Duodenal mucosa (tissue), 2 donors: ENCODE results near the gene TACR1.

ENCODE experiments used
- H3K27ac ChIP-seq: one replicate; pipeline ENCODE4 v1.7.0; 2013; ENCODE audit warnings: low read depth, low read length
- H3K27me3 ChIP-seq, 2 donors: one replicate each; pipeline ENCODE4 v1.7.0; 2013; ENCODE audit warnings: low read length in 2 of 2, control low read depth in 1 of 2; ENCODE audit not compliant: insufficient read depth in 2 of 2, control insufficient read depth in 1 of 2
- H3K36me3 ChIP-seq, 2 donors: one replicate each; pipeline ENCODE4 v1.7.0; 2013; ENCODE audit warnings: low read length in 2 of 2, control low read depth in 1 of 2; ENCODE audit not compliant: insufficient read depth in 2 of 2, control insufficient read depth in 1 of 2
- H3K4me1 ChIP-seq, 2 donors: one replicate each; pipeline ENCODE4 v1.7.0; 2013; ENCODE audit warnings: low read length in 2 of 2, control low read depth in 1 of 2; ENCODE audit not compliant: insufficient read depth in 2 of 2, control insufficient read depth in 1 of 2
- H3K4me3 ChIP-seq, 2 donors: one replicate each; pipeline ENCODE4 v1.7.0; 2013; ENCODE audit warnings: low read length in 2 of 2, low read depth in 1 of 2
- H3K9ac ChIP-seq, 2 donors: one replicate each; pipeline ENCODE4 v1.7.0; 2013; ENCODE audit warnings: low read length in 2 of 2, low read depth in 1 of 2
- H3K9me3 ChIP-seq, 2 donors: one replicate each; pipeline ENCODE4 v1.7.0; 2013; ENCODE audit warnings: low read length in 2 of 2, control low read depth in 1 of 2; ENCODE audit not compliant: control insufficient read depth in 1 of 2

The TACR1 gene

GRCh38 chr2:75195076-75195691 is 4.1 kb downstream of the TACR1 start:
- Histone ChIP-seq H3K4me1 (peaks cover 10 to 14% of the 10 kb centered on the region in 2 donors), H3K27me3 (peaks cover 28 to 34% of the 10 kb centered on the region in 2 donors), H3K36me3 (no peaks in the 10 kb centered on the region)

GRCh38 chr2:75194184-75194868 is 5.0 kb downstream of the TACR1 start:
- Histone ChIP-seq H3K36me3 (no peaks in the 10 kb centered on the region), H3K4me3 (no peak overlapping the region), H3K27me3 (peaks cover 20 to 25% of the 10 kb centered on the region in 2 donors), H3K9ac (no peak overlapping the region), H3K4me1 (peaks cover 2 to 6% of the 10 kb centered on the region in 2 donors), H3K9me3 (no peaks in the 10 kb centered on the region), H3K27ac (no peak overlapping the region)

More at GRCh38 chr2:75195076-75195691, 4.1 kb downstream of the TACR1 start:
- Histone ChIP-seq H3K27ac (no peak overlapping the region), H3K4me3 (no peak overlapping the region), H3K9me3 (no peaks in the 10 kb centered on the region), H3K9ac (no peak overlapping the region)

GRCh38 chr2:75192496-75192895 is 6.8 kb downstream of the TACR1 start:
- H3K27ac ChIP-seq: no peak overlapping the region
- H3K9ac ChIP-seq: no peak overlapping the region
- H3K4me1 ChIP-seq: no peaks in the 10 kb centered on the region
- H3K4me3 ChIP-seq: no peak overlapping the region
- no peaks in the 10 kb centered on the region for H3K36me3 ChIP-seq
- no peaks in the 10 kb centered on the region for H3K9me3 ChIP-seq
- peaks cover 7 to 8% of the 10 kb centered on the region in 2 donors for H3K27me3 ChIP-seq

DNA sequence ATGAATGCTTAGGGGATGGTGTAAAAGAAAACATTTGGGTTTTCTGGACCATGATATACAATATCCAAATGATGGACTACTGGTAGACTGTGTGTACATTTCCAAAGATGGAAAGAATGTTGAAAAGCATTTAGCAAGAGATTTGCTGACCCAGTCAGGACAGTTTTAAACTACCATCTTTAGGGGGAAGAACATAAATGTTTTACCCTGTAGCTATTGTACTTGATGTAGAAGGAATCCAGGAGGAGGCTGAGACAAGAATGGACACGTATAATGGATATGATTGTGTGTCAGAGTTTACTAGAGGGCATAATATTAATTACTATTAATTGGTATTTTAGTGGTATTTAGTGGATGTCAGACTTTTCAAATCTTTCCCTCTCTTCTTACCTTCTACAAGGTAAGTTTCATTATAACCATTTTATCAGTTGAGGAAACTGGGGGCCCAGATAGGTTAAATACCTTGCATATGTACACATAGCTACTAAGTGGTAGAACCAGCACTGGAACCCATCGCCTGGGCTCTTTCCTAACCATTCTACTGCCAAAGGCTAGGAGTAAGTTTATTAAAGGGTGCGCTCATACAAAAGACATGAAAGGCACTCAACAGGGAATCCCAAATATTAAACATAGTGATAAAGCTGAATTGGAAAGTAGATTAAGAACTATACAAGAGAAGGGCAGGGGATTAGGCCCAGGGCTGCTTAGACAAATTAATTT is 8.9 kb downstream of the TACR1 start:
- H3K9me3 ChIP-seq: no peaks in the 10 kb centered on the region
- H3K9ac ChIP-seq: no peak overlapping the region
- no peak overlapping the region for H3K4me3 ChIP-seq
- H3K36me3 ChIP-seq: no peaks in the 10 kb centered on the region
- H3K4me1 ChIP-seq: no peaks in the 10 kb centered on the region
- no peaks in the 10 kb centered on the region for H3K27me3 ChIP-seq
- no peak overlapping the region for H3K27ac ChIP-seq

DNA sequence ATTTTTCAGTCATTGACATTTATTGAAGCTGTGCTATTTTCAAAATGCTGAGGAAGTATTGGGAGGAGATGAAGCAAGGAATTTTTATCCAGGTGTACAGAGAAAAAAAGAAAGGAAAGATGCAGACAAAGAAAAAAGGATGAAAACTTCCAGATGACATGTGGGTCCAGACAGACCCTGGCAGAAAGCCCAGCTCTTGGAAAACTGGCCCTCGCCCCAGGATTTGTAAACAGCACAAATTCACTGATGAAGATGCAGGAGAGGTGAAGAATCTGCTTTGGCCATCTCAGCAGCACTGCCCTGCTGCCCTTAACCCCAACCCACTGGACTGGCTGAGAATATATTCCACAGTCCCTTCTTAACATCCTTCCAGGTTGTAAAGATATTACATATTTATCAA is 12.5 kb downstream of the TACR1 start:
- no peak overlapping the region for H3K27ac ChIP-seq
- H3K36me3 ChIP-seq: no peaks in the 10 kb centered on the region
- H3K4me3 ChIP-seq: no peak overlapping the region
- H3K9me3 ChIP-seq: no peaks in the 10 kb centered on the region
- H3K27me3 ChIP-seq: no peaks in the 10 kb centered on the region
- H3K9ac ChIP-seq: no peak overlapping the region
- H3K4me1 ChIP-seq: no peaks in the 10 kb centered on the region

GRCh38 chr2:75182606-75183005 is 16.7 kb downstream of the TACR1 start:
- Histone ChIP-seq H3K36me3 (no peaks in the 10 kb centered on the region), H3K9ac (no peak overlapping the region), H3K9me3 (no peaks in the 10 kb centered on the region), H3K4me1 (no peaks in the 10 kb centered on the region), H3K27ac (no peak overlapping the region), H3K27me3 (no peaks in the 10 kb centered on the region), H3K4me3 (no peak overlapping the region)

- no peaks in the 10 kb centered on the region for H3K27me3 ChIP-seq
- H3K4me3 ChIP-seq: no peak overlapping the region
- no peaks in the 10 kb centered on the region for H3K9me3 ChIP-seq
- H3K4me1 ChIP-seq: no peaks in the 10 kb centered on the region
- H3K9ac ChIP-seq: no peak overlapping the region
- H3K27ac ChIP-seq: no peak overlapping the region
- H3K36me3 ChIP-seq: no peaks in the 10 kb centered on the region
These were observed 18.8 kb downstream of the TACR1 start for GRCh38 chr2:75180476-75180875.

- Histone ChIP-seq H3K4me3 (no peak overlapping the region), H3K27me3 (no peaks in the 10 kb centered on the region), H3K9ac (no peak overlapping the region), H3K27ac (no peak overlapping the region), H3K9me3 (no peaks in the 10 kb centered on the region), H3K36me3 (no peaks in the 10 kb centered on the region), H3K4me1 (no peaks in the 10 kb centered on the region)
These were observed 21.9 kb downstream of the TACR1 start for GRCh38 chr2:75177427-75177826.

GRCh38 chr2:75175456-75175855 is 23.9 kb downstream of the TACR1 start:
- H3K27ac ChIP-seq: no peak overlapping the region

DNA sequence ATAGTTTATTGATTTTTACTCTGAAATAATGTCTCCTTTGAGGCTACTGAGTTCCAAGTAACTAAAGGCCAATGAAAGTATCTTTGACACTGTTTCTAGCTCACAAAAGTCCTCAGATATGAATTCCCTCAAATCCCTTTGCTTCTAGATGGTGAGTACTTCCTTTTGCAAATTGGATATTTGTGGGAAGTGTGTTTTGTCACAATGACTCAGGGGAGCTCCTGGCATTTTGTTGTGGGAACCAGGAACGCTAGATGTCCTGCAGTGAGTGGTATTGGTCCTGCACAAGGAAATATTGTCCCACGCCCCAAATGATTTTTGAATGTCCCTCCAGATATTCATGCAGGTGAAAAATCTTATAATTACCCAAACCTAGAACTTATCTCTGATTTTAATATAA is 24.3 kb downstream of the TACR1 start:
- Histone ChIP-seq H3K4me3 (no peak overlapping the region), H3K27ac (no peak overlapping the region), H3K4me1 (no peaks in the 10 kb centered on the region), H3K36me3 (no peaks in the 10 kb centered on the region), H3K9me3 (no peaks in the 10 kb centered on the region), H3K9ac (no peak overlapping the region), H3K27me3 (no peaks in the 10 kb centered on the region)

More at GRCh38 chr2:75175456-75175855, 23.9 kb downstream of the TACR1 start:
- Histone ChIP-seq H3K9me3 (no peaks in the 10 kb centered on the region), H3K4me3 (no peak overlapping the region), H3K4me1 (no peaks in the 10 kb centered on the region), H3K9ac (no peak overlapping the region), H3K36me3 (no peaks in the 10 kb centered on the region), H3K27me3 (no peaks in the 10 kb centered on the region)
